HFF-Myc (cell line): ENCODE measurements around the gene ELP6.

ENCODE experiments used
- DNase-seq: peaks from one replicate; pipeline ENCODE4 v3.0.0-alpha.2; 2011; ENCODE audit warnings: low read depth; ENCODE audit errors: extremely low read depth
- H3K4me3 ChIP-seq: replicated peaks from 2 replicates; pipeline ENCODE4 v1.5.1; 2011; ENCODE audit warnings: low read depth, mild to moderate bottlenecking, control low read depth, low read length
- TF ChIP-seq, protein P1 (sequence below): IDR thresholded peaks from 2 replicates; pipeline ENCODE4 v1.5.1; 2012; ENCODE audit warnings: mild to moderate bottlenecking, low read depth, low read length, control low read depth; ENCODE audit errors: missing control alignments

The ELP6 gene, protein sequence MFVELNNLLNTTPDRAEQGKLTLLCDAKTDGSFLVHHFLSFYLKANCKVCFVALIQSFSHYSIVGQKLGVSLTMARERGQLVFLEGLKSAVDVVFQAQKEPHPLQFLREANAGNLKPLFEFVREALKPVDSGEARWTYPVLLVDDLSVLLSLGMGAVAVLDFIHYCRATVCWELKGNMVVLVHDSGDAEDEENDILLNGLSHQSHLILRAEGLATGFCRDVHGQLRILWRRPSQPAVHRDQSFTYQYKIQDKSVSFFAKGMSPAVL

DNA sequence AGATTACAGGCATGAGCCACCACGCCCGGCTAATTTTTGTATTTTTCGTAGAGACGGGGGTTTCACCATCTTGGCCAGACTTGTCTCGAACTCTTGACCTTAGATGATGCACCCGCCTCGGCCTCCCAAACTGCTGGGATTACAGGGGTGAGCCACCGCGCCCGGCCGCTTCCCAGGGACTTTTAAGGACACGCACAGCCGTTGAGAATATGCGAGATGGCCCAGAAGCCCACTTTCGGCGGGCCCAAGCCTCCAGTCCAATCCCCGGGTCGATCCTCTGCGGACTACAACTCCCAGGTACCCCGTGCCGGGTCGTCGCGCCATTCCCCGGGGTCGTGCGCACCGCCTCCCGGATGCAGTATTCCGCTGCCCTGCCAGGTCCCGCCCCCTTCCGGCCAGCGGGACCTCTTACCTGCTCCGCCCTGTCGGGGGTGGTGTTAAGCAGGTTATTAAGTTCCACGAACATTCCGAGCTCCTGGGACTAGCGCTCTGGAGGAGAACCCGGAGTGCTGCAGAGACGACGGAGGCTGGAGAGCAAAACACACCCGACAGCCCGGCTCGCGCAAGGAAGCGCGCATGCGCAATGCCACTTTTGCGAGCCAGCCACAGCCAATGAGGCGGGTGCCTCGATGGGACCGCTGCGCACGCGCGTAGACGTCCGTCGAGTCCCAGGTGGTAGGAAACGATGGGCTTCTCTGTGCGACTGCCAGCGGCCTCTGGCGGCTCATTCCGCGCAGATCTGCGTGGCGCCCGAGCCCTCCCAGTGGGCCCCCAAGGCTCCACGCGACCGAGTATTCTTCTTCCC, at the start of gene ELP6:
Gene ELP6, minus strand, starts transcription at position 588 of the 805 bp plus-strand sequence. Its CDS starts 122 bp downstream, at position 466.
- peak; percentile 86 for DNase-seq
- TF ChIP-seq, protein P1, sequence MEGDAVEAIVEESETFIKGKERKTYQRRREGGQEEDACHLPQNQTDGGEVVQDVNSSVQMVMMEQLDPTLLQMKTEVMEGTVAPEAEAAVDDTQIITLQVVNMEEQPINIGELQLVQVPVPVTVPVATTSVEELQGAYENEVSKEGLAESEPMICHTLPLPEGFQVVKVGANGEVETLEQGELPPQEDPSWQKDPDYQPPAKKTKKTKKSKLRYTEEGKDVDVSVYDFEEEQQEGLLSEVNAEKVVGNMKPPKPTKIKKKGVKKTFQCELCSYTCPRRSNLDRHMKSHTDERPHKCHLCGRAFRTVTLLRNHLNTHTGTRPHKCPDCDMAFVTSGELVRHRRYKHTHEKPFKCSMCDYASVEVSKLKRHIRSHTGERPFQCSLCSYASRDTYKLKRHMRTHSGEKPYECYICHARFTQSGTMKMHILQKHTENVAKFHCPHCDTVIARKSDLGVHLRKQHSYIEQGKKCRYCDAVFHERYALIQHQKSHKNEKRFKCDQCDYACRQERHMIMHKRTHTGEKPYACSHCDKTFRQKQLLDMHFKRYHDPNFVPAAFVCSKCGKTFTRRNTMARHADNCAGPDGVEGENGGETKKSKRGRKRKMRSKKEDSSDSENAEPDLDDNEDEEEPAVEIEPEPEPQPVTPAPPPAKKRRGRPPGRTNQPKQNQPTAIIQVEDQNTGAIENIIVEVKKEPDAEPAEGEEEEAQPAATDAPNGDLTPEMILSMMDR, result peak; percentile 44
- peak within 1 kb of the TSS; percentile 64 for H3K4me3 ChIP-seq

DNA sequence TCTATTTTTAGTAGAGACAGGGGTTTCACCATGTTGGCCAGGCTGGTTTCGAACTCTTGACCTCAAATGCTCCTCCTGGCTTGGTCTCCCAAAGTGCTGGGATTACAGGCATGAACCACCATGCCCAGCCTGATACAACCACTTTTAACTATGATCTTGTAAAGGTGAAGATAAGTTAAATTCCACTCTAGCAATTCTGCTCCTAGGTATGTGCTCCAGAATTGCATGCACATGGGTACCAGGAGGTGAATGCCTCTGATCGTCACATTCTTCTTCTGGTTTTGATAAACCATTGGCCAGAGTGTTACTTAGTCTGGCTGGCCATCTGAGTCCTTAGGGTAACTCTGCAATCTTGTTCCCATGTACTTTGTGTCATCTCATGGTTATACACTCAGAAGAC, 42.8 kb upstream of the ELP6 start:
- DNase-seq, result no peak
- no peak overlapping the region for H3K4me3 ChIP-seq
- TF ChIP-seq, protein P1, result no peak

DNA sequence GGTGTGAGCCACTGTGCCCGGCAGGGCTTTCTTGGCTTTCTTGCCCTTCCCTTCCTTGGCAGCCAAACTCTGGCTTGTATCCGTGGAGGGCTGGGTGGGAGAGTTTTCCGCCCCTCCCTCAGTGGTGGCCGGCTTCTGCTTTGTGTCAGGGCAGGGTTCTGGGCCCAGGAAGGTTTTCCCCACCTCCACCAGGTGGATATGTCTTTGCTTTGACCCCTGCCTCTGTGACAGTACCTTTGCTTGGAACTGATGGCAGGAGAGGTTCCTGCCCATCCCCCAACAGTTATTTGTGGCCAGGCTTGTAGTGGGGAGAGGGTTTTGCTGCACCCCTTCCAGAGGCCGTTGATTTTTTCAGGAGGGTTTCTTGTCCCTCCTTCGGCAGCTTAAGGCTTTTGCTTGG, 40.8 kb upstream of the ELP6 start:
- H3K4me3 ChIP-seq, result no peak overlapping the region
- no peak for DNase-seq
- TF ChIP-seq, protein P1, result no peak

DNA sequence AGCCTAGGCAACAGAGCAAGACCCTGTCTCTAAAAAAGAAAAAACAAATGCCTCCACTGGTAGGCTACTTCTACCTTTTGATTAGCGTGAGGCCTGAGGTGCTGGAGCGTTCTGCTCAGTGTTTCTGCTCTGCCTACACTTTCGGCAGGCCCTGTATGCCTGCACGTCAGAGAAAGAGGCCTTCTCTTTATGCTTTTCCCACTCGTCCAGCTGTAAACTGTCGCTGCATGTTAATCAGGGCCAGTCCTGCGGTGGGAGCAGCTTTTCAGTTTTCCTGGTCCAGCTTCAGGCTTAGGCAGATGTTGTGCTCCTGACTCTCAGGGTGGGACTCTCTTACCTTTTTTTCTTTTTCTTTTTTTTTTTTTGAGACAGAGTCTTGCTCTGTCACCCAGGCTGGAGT, 39.9 kb upstream of the ELP6 start:
- TF ChIP-seq, protein P1, result no peak
- no peak for DNase-seq
- H3K4me3 ChIP-seq, result no peak overlapping the region

DNA sequence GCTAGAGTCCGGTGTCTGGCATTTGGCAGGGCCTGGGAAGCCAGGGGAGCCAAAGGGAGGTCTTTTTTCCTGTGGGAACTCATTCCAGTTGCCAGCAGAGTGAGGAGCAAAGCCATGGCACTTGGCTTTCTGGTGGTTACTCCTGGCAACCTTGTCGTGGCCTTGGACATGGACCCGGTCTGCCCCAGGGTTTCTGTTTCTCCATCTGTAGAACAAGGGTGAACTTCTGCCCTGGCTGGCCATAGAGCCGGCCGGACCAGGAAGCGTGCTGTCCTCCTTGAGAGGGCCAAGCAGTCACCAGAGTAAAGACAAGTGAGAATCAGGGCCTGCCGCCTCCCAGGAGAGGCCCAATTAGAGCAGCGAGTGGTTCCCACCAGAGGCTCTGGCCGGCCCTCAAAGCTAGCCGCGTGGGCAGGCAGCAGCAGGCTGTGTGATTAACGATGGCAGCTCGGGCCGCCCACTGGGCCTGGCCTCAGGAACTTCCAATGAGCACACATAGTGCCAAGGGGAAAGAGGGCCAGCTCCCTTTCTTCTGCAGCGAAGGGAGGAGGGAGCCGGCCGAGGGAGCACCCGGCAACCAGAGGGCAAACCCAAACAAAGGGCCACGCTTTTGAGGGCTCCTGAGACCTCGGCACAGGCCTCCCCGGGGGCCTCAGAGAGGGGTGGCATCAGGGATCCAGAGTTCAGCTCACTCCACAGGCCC, 29.1 kb upstream of the ELP6 start:
- TF ChIP-seq, protein P1, result no peak
- no peak for DNase-seq

DNA sequence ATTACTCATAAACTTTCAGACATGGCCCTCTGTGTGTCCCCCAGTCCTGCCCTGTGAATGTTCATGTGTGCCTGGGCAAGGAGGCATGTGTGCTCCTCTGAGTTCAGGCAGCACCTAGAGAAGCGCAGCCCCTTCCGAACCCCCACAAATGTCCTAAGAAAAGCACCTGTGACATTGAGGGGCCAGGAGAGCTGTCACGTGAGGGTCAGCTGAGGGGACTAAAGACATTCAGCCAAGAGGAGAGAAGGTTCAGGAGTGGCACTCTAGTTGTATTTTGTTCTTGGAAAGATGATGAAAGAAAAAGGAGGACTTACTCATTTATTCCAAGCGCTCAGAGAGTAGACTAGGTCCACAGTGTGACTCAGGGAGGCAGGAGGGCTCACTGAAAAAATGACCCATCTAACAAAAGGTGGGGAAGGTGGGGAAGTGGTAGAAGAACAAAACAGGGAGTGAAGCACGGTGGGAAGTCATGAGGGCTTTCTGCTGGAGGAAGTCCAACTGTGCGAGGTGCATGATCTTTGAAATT, 28.1 kb upstream of the ELP6 start:
- H3K4me3 ChIP-seq, result no peak overlapping the region
- no peak for DNase-seq
- TF ChIP-seq, protein P1, result no peak

More for the DNA sequence above, 29.1 kb upstream of the ELP6 start:
- H3K4me3 ChIP-seq, result no peak overlapping the region
